GM18909 (cell line): ENCODE measurements around the gene CCDC92.
"Not testable (repeated sequence)": the region's sequence is repeated elsewhere in the genome, so short reads cannot be mapped to it uniquely, and the experiment has no call there.

Experiments used
- ATAC-seq: cut with Tn5 transposase; IDR thresholded peaks from one replicate; pipeline ENCODE4 v1.9.1; 2021; ENCODE audit warnings: mild to moderate bottlenecking; ENCODE audit not compliant: unreplicated experiment, poor library complexity

CCDC92 gene

DNA sequence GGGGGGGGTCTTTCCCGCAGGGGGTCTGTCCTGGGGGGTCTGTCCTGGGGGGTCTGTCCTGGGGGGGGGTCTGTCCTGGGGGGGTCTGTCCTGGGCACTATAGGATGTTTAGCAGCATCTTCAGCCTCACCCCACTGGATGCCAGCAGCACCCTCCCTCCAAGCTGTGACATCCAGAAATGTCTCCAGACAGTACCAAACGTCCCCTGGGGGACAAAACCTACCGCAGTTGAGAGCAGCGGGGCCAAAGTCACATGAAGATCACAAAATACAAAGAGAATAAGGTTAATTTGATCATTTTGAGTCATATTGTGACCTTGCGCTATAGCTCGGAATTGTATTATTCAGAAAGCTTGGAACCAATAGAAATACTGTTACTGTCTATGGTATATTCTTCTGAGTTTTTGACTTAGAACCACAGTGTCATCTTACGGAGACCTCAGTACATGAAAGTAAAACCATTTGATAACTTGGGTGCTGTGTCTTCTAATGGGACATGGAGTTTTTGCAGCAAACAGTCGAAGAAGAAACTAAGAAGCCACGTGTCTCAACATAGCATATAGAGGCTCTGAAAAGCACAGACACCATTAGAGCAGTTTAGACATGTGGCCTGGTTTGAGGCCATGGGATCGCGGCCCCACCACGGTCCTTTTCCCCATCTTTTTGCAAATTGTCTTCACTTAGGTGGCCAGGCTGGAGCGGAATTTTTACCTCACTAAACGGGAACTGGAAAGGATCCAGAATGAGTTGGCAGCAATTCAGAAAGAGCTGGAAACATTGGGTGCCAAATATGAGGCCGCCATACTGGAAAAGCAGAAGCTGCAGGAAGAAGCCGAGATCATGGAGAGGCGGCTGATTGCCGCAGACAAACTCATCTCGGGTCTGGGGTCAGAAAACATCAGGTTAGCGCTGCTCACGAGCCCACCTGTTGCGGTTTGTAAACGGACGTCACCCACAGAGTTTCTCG, 59.9 kb downstream of the CCDC92 start:
- ATAC-seq, result no peak

DNA sequence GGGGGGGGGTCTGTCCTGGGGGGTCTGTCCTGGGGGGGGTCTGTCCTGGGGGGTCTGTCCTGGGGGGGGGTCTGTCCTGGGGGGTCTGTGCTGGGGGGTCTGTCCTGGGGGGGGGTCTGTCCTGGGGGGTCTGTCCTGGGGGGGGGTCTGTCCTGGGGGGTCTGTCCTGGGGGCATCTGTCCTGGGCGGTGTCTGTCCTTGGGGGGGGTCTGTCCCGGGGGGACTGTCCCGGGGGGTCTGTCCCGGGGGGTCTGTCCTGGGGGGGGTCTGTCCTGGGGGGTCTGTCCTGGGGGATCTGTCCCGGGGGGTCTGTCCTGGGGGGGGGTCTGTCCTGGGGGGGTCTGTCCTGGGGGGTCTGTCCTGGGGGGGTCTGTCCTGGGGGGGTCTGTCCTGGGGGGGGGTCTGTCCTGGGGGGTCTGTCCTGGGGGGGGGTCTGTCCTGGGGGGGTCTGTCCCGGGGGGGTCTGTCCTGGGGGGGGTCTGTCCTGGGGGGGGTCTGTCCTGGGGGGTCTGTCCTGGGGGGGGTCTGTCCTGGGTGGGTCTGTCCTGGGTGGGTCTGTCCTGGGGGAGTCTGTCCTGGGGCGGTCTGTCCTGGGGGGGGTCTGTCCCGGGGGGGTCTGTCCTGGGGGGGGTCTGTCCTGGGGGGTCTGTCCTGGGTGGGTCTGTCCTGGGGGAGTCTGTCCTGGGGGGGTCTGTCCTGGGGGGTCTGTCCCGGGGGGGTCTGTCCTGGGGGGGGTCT, 60.8 kb downstream of the CCDC92 start:
- not testable (repeated sequence) for ATAC-seq

DNA sequence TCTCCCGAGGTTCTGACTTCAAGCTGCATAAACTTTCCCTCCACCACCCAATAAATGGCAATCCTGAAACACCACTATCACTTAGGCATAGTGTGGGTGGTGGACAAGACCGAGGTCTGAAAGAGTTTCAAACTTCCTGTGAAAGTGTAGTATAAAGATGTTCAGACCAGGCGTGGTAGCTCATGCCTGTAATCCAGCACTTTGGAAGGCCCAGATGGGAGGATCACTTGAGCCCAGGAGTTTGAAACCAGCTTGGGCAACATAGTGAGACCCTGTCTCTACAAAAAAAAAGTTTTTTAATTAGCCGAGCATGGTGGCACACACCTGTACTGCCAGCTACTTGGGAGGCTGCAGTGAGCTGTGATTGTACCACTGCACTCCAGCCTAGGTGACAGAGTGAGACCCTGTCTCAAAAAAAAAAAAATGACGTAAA, 61.9 kb downstream of the CCDC92 start:
- ATAC-seq, result no peak

DNA sequence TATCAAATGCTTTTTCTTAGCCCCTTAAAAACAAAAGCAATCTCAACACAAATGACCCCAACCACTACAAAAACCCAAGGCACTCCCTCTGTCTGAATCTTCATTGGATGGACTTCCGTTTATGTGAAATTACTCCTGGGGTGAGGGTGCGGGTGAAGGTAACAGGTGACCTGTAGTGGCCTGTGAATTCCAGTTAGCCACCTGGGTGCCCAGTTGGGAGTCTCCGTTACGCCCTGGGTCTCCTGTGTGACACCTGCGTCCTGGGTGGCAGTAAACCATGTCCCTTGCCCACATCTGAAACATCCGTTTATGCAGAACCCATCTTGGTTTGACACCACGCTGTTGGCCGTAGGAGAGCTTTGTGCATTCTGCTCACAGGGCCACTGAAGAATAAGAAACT, 62.6 kb downstream of the CCDC92 start:
- ATAC-seq, result no peak

DNA sequence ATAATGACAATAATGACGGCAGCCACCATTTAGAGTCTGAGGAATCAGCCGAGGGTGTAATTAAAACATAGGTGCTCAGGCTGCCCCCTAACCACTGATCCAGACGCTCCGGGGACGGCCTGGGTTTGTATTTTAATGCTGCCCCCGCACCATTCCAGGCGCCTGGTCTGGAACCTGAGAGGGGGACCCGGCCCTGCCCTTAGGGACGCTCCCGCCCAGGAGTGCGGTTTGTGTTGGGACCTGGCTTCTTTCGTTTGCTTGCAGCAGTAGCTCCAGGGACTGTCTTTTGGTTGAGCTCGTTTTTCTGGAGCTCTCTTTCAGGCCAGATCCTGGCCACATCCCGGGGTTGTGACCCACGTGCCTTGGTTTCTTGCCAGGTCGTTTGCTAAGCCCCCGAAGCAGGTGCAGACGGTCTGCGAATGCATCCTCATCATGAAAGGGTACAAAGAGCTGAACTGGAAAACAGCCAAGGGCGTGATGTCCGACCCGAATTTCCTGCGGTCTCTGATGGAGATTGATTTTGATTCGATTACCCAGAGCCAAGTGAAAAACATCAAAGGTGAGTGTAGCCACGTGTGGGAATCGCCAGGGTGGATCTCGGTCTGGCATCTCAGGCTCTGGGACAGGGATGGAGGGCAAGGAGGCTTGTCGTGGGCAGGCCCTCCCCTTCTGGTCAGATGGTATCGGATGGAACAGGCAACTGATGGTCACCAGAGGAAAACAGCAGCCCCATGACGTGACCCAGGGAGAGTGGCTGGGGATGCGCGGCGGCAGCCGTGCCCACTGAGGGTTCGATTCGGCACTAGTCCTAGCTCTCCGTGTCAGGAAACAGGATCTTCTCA, 63.5 kb downstream of the CCDC92 start:
- ATAC-seq, result no peak

DNA sequence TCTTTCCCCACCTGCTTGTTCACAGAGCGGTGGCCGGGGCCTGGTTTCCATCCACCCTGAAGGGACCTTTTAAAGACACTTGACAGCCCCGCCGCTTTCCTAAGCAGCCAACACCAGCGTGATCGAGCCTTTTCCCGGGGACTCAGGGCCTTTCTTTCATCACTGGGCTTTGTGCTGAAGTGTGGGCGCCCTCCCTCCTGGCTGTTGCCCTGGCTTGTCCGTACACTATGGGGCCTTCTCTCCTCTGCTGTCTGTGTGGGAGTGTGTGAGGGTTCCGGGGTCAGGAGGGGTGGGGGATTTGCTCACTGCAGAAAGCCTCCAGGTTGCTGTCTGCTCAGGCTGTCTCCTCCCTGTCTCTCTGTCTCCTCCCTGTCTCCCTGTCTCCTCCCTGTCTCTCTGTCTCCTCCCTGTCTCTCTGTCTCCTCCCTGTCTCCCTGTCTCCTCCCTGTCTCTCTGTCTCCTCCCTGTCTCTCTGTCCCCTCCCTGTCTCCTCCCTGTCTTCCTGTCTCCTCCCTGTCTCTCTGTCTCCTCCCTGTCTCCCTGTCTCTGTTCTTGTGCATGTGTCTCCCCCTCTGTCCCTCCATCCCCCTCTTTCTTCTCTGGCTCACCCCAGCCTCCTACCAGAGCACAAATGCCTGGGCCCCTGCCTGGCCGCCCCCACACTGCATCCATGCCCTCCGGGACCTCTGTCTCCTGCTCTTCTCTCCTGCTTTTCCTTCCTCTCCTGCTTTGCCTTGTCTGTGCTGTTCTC, 64.7 kb downstream of the CCDC92 start:
- no peak for ATAC-seq

DNA sequence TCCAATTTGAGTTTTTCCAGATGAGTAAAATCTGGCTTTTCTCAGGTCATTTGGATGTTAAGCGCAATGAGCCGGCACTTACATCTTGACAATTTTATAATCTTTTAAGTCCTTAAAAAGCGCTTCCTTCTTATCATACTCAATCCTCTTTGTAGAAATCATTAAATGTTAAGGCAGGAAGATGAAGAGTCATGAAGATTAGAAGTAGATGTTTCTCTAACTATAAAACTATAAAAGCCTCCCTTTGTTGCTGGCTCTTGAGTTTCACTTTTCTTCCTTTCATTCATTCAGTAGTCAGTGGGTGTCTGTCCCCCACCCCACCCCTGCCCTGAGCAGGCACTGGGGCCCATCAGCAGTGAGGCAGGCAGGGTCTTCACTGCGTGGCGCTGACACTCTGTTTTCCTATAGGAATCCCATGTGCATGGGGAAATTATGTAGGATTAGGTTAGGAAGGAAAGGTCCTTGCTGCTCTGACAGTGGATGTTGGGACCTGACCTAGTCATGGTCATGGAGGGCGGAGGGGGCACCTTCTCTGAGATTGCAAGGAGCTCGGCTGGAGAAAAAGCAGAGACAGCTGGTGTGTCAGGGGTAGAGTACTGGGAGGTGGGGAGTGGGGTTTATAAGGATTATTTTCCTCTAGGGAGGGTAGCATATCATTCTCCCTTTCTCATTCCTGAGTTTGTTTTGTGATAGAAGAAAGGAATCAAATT, 65.8 kb downstream of the CCDC92 start:
- ATAC-seq, result no peak

DNA sequence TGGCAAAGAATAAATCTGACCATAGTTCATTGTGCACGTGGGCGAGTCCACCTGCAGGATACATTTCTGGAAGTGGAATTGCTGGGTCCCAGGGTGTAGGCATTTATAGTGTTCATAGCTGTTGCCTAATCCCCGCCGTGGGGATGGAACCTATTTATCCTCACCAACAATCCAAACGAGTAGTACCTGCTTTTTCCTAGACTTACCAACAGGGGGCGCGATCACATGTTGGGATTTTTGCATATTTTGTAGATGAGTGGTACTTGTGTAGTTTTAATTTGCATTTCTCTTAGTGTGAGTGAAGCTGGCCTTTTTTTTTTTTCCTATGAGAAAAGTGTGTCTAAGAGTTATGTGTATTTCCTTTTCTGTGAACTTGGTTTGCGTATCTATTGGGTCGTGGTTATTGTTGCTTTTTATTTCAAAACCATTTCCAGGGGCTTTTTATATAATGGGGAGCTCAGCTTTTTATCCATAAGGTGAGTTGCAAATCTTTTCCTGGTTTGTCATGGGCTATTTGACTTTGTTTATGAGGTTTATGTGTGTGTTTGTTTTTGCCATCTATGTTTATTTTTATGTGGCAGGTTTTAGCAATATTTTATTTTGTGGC, 67.2 kb downstream of the CCDC92 start:
- ATAC-seq, result no peak

DNA sequence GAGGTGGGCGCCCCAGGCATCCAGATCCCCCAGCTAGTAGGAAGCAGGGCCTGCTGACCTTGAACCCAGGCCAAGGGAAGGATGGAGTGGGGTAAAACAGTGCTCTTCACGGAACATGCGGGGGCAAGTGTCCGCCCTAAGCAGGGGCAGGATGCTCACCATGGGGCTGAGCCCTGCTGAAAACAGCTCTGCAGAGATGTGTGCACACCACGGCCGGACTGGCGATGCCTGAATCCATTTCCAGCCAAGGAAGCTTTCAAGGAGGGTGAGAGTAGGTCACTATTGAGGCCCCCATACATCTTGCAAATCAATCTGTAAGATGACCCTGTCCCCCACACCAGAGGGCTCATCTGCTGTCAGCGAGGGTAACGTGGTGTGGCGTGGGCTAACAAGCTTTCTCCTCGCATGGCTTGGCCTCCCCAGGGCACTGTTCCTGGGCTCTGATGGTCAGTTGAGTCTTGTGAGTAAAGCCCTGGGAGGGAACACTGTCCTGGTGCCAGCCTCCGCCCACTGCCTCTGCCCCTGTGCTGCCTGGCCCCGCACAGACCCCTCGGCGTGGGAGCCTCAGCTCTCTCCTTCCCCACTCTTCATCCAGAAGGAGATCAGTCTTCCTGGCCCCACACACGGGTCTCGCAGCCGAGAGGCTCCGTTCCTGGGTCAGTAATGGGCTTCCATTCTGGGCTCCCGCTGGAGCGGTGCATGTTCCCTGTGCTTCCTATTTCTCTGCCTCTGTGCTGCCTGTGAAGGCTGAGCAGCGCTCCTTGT, 69.1 kb downstream of the CCDC92 start:
- no peak for ATAC-seq

DNA sequence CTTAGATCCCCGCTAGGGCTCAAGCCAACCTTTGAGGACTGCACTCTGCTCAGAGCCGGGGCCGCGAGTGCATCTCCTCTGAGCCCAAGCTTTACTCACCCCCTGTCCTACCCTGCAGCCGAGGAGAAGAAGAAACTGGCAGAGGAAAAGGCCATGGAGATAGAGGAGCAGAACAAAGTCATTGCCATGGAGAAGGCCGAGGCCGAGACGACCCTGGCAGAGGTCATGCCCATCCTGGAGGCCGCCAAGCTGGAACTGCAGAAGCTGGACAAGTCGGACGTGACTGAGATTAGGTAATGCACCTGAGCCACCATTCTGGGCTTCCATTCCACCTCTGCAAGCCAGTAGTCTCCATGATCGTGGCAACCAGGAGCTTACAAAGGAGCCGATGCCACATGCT, 69.8 kb downstream of the CCDC92 start:
- ATAC-seq, result no peak

DNA sequence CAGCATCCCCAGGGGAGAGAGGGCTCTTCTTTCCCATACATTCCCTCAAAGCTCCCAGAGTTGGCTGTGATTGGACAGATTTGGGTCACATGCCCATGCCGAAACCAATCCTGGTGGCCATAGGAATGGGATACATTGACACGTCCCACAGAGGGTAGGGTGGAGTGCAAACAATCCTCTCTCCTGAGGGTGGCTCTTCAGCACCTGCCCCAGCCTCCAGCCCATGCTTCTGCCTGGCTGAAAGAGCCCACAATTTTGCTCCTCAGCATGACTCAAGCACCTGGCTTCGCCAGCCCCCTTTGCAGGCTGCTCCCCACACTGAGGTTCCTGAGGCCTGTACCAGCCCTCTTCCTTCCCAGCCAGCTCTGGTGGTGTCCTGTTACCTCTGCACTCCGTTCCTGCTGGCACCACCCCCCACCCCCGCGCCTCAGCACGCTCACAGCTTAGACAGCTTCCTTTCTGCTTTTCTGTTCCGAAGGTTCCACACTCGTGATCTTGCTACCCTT, 71.7 kb downstream of the CCDC92 start:
- no peak for ATAC-seq

DNA sequence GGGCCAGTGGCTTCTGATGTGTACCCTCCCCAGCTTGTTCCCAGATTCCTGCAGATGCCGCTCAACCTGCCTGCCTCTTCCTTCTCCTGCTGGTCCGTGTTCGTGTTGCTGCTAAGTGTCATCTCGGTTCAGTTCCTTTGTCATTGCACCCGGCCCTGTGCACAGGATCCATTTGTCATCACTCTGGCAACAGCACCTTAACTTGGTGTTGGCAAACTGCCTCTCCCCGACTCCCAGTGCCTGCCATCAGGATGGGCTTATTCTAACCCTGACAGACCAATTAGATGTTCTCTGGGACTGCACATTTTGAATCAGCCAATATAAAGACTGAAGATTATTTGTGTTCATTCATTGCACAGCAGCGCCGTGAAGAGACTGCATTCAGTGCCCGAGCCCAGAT, 73.3 kb downstream of the CCDC92 start:
- ATAC-seq, result no peak

DNA sequence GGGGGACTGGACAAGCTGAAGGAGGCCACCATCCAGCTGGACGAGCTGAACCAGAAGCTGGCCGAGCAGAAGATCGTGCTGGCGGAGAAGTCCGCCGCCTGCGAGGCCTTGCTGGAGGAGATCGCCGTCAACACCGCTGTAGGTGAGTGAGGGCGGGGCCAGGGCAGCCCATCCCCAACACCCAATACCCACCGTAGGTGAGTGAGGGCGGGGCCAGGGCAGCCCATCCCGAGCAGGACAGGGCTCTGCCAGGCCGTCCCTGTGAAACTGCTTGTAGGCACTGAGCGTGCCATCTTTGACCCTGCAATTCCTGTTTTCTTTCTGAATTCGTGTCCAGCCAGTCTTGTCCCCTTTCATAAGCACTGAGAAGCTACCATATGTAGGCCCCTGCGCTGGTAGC, 74.0 kb downstream of the CCDC92 start:
- ATAC-seq, result no peak

DNA sequence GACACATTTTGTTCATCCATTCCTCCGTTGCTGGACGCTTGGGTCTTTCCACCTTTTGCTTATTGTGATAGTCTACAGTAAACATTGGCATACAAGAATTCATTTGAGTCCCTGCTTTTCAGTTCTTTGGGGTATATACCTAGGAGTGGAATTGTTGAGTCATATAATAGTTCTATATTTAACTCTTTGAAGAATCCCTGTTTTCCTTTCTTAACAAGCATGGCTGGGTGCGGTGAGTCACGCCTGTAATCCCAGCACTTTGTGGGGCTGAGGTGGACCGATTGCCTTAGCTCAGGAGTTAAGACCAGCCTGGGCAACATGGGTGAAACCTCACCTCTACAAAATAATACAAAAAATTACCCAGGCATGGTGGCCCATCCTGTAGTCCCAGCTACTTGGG, 75.4 kb downstream of the CCDC92 start:
- ATAC-seq, result no peak

DNA sequence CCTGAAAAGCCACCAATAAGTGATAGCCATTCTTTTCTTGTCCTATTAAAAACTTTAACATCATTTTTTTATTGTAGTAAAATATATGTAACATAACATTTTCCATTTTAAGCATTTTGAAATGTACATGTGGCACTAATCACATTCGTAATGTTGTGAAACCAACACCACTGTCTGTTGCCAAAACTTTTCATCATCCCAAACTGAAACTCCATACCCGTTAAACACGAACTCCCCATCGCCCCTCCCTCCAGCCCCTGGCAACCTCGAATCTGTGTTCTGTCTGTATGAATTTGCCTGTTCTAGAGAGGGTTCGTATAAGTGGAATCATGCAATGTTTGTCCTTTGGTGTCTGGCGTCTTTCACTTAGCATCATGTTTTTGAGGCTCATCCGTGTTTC, 75.9 kb downstream of the CCDC92 start:
- no peak for ATAC-seq

DNA sequence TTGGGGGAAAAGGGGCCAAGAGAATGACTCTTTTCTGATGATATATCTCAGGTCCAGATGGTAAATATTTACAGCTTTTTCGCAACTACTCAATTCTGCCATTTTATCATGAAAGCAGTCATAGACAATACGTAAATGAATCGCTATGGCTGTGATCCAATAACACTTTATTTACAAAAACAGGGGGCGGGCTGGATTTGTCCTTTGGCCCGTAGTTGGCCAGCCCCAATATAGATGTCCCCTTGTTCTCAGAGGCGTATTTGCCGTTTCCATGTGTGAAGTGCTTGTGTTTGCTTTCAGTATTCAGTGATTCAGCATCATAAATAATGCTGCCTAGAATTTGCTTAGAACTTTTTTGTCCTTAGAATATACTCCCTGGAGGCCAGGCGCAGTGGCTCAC, 77.2 kb downstream of the CCDC92 start:
- ATAC-seq, result no peak

DNA sequence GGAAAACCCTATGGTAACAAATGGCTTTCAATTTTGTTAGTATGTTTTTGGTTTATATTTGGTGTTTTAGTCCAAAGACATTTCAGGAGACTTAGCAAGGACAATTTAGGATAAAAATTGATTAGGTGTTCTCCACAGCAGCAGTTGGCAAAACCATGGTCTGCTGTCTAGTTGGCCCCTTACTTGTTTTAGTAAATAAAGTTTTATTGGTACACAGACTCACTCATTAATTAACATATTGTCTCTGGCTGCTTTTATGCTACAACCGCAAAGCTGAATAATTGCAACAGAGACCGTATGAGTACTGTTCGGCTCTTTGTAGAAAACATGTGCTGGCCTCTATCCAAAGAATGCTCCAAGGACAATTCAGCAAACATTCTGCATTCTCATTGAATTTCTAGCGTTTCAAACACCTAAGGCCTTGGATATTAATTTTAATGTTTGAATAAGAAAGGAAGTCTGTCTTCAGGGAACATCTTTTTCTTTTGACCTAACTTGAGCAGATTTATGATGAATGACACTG, 77.7 kb downstream of the CCDC92 start:
- no peak for ATAC-seq

DNA sequence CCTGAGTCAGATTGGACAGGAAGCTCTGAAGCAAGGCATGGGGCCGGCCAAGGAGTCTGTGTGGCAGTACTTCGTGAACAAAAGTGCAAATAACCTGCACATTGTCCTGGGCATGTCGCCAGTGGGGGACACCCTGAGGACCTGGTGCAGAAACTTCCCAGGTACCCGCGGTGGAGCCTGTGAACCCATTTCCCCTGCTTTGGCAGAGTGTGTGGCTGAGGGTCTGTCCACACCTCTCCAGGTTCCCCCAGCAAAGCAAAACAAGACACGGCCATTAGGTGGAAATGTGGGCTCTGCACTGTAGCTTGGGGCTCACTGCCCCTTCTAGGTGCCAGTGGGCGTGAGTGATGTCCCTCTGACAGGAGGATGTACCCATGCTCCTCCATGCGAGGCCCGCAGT, 79.4 kb downstream of the CCDC92 start:
- no peak for ATAC-seq
